Measurements from ENCODE around the gene NCKAP1.
A peak's percentile ranks its signal among the peaks of the same experiment; 100 is the strongest.

NCKAP1 gene

GRCh38 chr2:182867426-182868053 lies 170.7 kb downstream of the NCKAP1 start:
- H3K4me3 Mint-ChIP-seq, result no peak overlapping the region
- peaks cover 23% of the 10 kb centered on the region for H3K4me1 Mint-ChIP-seq
- no peak for ATAC-seq
- peaks cover 52% of the 10 kb centered on the region for H3K27me3 Mint-ChIP-seq
- H3K27ac Mint-ChIP-seq, result no peak overlapping the region
- H3K36me3 Mint-ChIP-seq, result no peaks in the 10 kb centered on the region
- no peaks in the 10 kb centered on the region for H3K9me3 Mint-ChIP-seq

GRCh38 chr2:182866461-182867406 lies 171.5 kb downstream of the NCKAP1 start, which contains the start of gene FRZB:
Gene FRZB, minus strand, starts transcription at chr2:182866637. Its CDS starts 85 bp downstream, at chr2:182866552.
- H3K27me3 Mint-ChIP-seq, result peaks cover 52% of the 10 kb centered on the region
- ATAC-seq, result peak; percentile 43

GRCh38 chr2:182866095-182866460 lies 172.2 kb downstream of the NCKAP1 start:
- H3K4me1 Mint-ChIP-seq, result peaks cover 23% of the 10 kb centered on the region
- no peaks in the 10 kb centered on the region for H3K36me3 Mint-ChIP-seq
- no peaks in the 10 kb centered on the region for H3K9me3 Mint-ChIP-seq
- H3K27ac Mint-ChIP-seq, result no peak overlapping the region
- peak overlapping the region; percentile 17 for H3K4me3 Mint-ChIP-seq
- ATAC-seq, result no peak
- peaks cover 52% of the 10 kb centered on the region for H3K27me3 Mint-ChIP-seq

More at GRCh38 chr2:182866461-182867406, 171.5 kb downstream of the NCKAP1 start, which contains the start of gene FRZB:
- no peaks in the 10 kb centered on the region for H3K36me3 Mint-ChIP-seq
- H3K9me3 Mint-ChIP-seq, result no peaks in the 10 kb centered on the region
- no peak within 1 kb of the TSS for H3K27ac Mint-ChIP-seq
- peak within 1 kb of the TSS; percentile 67 for H3K4me3 Mint-ChIP-seq
- H3K4me1 Mint-ChIP-seq, result peaks cover 23% of the 10 kb centered on the region

GRCh38 chr2:182864949-182865570 lies 173.2 kb downstream of the NCKAP1 start:
- no peak for ATAC-seq

GRCh38 chr2:182863642-182864041 lies 174.6 kb downstream of the NCKAP1 start:
- Mint-ChIP-seq H3K4me3 (no peak overlapping the region), H3K36me3 (no peaks in the 10 kb centered on the region), H3K9me3 (no peaks in the 10 kb centered on the region), H3K27ac (no peak overlapping the region), H3K4me1 (peaks cover 23% of the 10 kb centered on the region), H3K27me3 (peaks cover 52% of the 10 kb centered on the region)
- no peak for ATAC-seq

More at GRCh38 chr2:182864949-182865570, 173.2 kb downstream of the NCKAP1 start:
- Mint-ChIP-seq H3K4me1 (peaks cover 23% of the 10 kb centered on the region), H3K27ac (no peak overlapping the region), H3K27me3 (peaks cover 52% of the 10 kb centered on the region), H3K36me3 (no peaks in the 10 kb centered on the region), H3K9me3 (no peaks in the 10 kb centered on the region), H3K4me3 (no peak overlapping the region)

- H3K36me3 Mint-ChIP-seq, result no peaks in the 10 kb centered on the region
- H3K4me1 Mint-ChIP-seq, result peaks cover 14% of the 10 kb centered on the region
- no peak overlapping the region for H3K4me3 Mint-ChIP-seq
- H3K9me3 Mint-ChIP-seq, result no peaks in the 10 kb centered on the region
- H3K27me3 Mint-ChIP-seq, result peaks cover 37% of the 10 kb centered on the region
- ATAC-seq, result no peak
- H3K27ac Mint-ChIP-seq, result no peak overlapping the region
Observed at GRCh38 chr2:182862091-182862490, 176.2 kb downstream of the NCKAP1 start.

GRCh38 chr2:182860858-182861257 lies 177.4 kb downstream of the NCKAP1 start:
- peaks cover 4% of the 10 kb centered on the region for H3K9me3 Mint-ChIP-seq
- peaks cover 26% of the 10 kb centered on the region for H3K27me3 Mint-ChIP-seq
- peaks cover 5% of the 10 kb centered on the region for H3K4me1 Mint-ChIP-seq
- ATAC-seq, result no peak
- no peaks in the 10 kb centered on the region for H3K36me3 Mint-ChIP-seq
- no peak overlapping the region for H3K27ac Mint-ChIP-seq
- H3K4me3 Mint-ChIP-seq, result no peak overlapping the region

Data from stimulated activated memory B cell treated with anti-CD40 and anti-IgM and Interleukin-4, amounts not matched to agents 10 μg/mL and 1 μg/mL and 100 μg/mL, for 72 hours (primary cell).